Inferior parietal cortex (tissue), 1 donor: ENCODE results near the gene RPL14.

Experiments
- DNase-seq: peaks from one replicate; pipeline ENCODE4 v3.0.0-alpha.2; 2016; ENCODE audit errors: extremely low spot score

The RPL14 gene

GRCh38 chr3:40463579-40463978 is 6.4 kb downstream of the RPL14 start:
- no peak for DNase-seq

GRCh38 chr3:40464339-40465110 is 7.4 kb downstream of the RPL14 start:
- no peak for DNase-seq

- DNase-seq: no peak
Observed at GRCh38 chr3:40465111-40465407, 7.9 kb downstream of the RPL14 start.

- DNase-seq: no peak
Observed at GRCh38 chr3:40465456-40465855, 8.3 kb downstream of the RPL14 start.

GRCh38 chr3:40468018-40468417 is 10.9 kb downstream of the RPL14 start:
- DNase-seq: no peak

- DNase-seq: no peak
Observed at GRCh38 chr3:40470701-40471100, 13.6 kb downstream of the RPL14 start.

GRCh38 chr3:40476478-40477470 is 19.6 kb downstream of the RPL14 start, which contains the start of gene ZNF619:
ZNF619 (plus strand) TSS chr3:40477122; CDS start chr3:40477980, 858 bp downstream.
- DNase-seq: peak; percentile 74

GRCh38 chr3:40477666-40478065 is 20.5 kb downstream of the RPL14 start:
- DNase-seq: peak; percentile 23

- DNase-seq: no peak
Observed at GRCh38 chr3:40487172-40487571, 30.0 kb downstream of the RPL14 start.

GRCh38 chr3:40490916-40491315 is 33.8 kb downstream of the RPL14 start:
- DNase-seq: no peak

- DNase-seq: no peak
Observed at GRCh38 chr3:40494698-40495097, 37.6 kb downstream of the RPL14 start.

GRCh38 chr3:40497288-40497687 is 40.1 kb downstream of the RPL14 start:
- DNase-seq: no peak

GRCh38 chr3:40499952-40500351 is 42.8 kb downstream of the RPL14 start:
- DNase-seq: no peak

- no peak for DNase-seq
Observed at GRCh38 chr3:40502034-40502433, 44.9 kb downstream of the RPL14 start.

GRCh38 chr3:40504636-40505430 is 47.7 kb downstream of the RPL14 start:
- no peak for DNase-seq

- peak; percentile 79 for DNase-seq
Observed at GRCh38 chr3:40505599-40506462, 48.7 kb downstream of the RPL14 start, which contains the start of gene ZNF620. ZNF620 (plus strand) TSS chr3:40506039; CDS start chr3:40506353, 314 bp downstream.

GRCh38 chr3:40511031-40511718 is 54.0 kb downstream of the RPL14 start:
- no peak for DNase-seq

GRCh38 chr3:40516201-40516600 is 59.1 kb downstream of the RPL14 start:
- DNase-seq: no peak

- no peak for DNase-seq
Observed at GRCh38 chr3:40518067-40518466, 60.9 kb downstream of the RPL14 start.
